SK-N-DZ (cell line): ENCODE measurements around the gene RPS6KL1.
A peak's percentile ranks its signal among the peaks of the same experiment; 100 is the strongest.

Experiments used
- DNase-seq: peaks from one replicate; pipeline ENCODE4 v3.0.0-alpha.2; 2015; ENCODE audit warnings: low spot score

The RPS6KL1 gene

GRCh38 chr14:74888164-74889158 lies 34.6 kb downstream of the RPS6KL1 start:
- DNase-seq = no peak

GRCh38 chr14:74886001-74886400 lies 37.1 kb downstream of the RPS6KL1 start:
- DNase-seq = no peak

DNA sequence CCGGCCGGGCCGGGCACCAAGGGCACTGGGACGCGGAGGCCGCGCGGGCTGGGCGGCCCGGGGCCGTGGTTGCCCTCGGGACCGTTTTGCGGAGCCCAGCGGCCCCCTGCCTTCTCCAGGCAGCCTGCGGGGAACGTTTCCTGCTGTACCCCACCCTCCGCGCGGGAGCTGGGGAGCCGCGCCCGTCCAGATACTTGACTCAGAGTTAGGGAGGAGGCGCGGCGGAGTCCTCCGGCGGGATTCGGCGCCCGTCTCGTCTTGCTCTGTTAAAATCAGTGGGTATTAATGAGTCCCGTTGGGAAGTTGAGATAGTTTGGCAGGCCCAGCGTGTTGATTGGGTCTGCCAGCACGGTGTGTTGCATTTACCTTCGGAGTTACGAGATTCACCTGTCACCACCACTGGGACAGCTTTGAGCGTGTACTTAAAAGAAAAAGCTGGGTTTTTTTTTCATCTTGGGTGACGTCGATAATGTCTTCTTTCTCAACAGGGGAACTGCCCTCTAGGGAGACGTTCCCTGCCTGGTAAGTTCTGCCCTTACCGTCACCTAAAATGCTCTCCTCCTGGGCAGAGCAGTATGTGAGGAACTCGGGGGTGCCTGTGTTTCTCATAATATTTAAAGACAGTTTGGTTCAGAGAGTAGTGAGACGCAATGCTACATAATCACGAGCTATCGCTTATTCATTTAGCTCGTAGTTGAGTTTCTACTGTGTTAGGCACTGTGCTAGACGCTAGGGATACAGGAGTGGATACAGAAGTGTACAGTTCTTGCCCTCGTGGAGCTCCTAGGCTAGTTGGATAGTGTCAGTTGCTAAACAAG lies 40.7 kb downstream of the RPS6KL1 start:
- no peak for DNase-seq

DNA sequence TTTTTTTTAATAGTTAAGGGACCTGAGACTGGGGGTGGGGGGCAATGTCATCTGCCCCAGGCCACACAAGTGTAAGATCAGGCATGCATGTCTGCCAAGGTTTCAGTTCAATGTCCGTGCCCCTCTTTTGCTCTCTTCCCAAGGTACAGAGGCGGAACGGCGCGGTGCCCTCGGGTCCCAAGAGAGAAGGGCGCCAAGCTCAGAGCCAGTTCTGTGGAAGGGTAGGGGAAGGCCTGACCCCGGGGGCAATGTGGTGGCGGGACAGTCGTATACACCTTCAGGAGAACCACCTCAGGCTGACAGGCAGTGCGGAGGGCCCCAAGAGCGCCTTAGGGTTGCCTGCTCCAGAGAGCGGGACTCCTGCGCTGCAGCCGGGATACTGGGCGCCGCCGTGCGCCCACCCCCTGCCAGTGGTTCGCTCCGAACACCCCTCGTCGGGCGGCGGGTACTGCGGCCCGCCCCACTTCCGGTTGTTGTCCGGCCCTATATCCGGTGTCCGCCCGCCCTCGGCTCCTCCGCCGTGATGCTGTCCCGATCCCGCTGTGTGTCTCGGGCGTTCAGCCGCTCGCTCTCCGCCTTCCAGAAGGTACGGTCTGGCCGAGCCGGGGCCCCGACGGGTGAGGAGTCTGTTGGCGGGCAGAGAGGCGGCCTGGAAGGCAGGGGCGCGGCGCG lies 41.5 kb downstream of the RPS6KL1 start, which contains the start of gene DLST:
Gene DLST, plus strand, starts transcription at position 486 of the 672 bp plus-strand sequence. Its CDS starts 38 bp downstream, at position 524.
- DNase-seq = peak; percentile 80

- no peak for DNase-seq
These were observed 43.5 kb downstream of the RPS6KL1 start for GRCh38 chr14:74879427-74880182.

DNA sequence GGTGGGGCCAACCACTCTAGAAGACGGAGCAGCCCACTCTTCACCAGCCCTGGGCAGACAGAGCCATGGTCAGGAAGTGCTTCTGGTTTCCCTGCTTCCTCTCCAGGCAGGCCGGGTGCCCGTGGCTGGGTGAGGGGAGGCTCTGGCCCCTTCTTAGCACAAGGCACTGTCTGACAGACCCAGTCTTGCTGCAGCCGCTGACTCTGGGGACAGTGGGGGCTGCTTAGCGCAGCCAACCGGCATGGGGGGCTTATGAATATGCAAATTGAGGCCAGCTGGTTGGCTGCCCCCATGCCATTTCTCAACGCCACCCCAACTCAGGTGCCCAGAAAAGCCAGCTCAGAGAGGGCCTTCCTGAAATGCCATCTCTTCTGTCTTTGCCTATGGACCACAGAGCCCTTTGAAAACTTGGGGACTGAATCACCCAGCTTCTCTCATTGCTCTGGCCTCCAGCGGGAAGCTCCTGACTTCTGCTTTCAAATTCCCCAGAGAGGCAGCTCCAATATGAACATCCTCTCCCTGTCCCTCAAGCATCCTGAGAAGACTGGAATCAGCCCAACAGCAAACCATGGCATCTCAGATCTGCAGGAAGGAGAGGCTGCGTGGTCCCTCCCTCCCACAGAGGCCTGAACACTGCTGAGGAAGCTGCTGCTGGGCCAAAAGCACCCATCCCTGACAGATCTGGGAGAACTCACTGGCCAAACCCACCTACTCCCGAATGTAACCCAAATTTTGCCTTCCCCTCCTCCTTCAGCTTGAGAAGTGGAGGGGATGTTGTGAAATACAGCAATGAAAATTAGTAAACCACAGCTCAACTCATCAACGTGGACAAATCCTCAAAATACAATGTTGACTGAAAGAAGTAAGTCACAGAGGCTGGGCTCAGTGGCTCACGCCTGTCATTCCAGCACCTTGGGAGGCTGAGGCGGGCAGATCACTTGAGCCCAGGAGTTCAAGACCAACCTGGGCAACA lies 46.8 kb downstream of the RPS6KL1 start, which contains the start of gene PROX2:
Gene PROX2, minus strand, starts transcription at position 205 of the 973 bp plus-strand sequence. CDS start 12,311 bp downstream, outside the sequence.
- DNase-seq = peak; percentile 12

GRCh38 chr14:74875204-74875603 lies 47.9 kb downstream of the RPS6KL1 start:
- no peak for DNase-seq

GRCh38 chr14:74871819-74872218 lies 51.2 kb downstream of the RPS6KL1 start:
- DNase-seq = no peak

- DNase-seq = no peak
These were observed 54.3 kb downstream of the RPS6KL1 start for GRCh38 chr14:74868739-74869138.

DNA sequence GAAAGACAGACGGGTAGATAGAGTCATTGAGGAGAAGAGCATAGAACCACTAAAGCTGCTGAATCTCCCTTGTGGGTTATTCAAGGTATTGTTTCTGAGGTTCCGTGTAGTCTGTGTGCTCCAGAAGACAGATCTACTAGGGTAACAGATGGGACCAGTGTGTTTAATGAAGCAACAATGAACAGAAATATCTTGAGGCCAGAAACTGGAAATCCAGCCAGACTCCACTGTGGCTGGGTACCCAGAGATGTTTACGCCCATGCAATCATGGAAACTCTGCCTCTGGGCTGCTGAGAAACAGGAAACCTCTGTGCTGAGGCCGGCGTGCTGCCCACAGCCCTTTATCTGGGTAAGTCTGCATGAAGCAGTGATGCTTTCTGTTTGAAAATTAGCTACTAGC lies 55.4 kb downstream of the RPS6KL1 start:
- DNase-seq = no peak

- DNase-seq = no peak
These were observed 56.2 kb downstream of the RPS6KL1 start for GRCh38 chr14:74866708-74867389.

DNA sequence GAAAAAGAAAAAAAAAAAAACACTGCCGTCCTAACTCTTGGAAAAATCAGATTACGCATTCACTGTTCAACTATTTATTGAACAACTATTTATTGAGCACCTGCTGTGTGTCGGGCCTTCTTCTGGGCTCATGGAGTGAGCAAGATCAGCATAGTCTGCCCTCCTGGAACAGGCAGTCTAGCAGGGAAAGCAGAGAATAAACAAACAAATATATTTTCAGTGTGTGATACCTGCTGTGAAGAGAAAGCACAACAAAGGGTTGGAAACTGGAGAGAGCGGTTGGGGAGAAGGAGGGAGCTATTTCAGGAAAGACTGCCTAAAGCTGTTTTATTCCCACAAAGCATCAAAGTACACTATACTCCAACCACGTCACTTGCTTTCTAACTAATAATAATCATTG lies 57.9 kb downstream of the RPS6KL1 start:
- no peak for DNase-seq

DNA sequence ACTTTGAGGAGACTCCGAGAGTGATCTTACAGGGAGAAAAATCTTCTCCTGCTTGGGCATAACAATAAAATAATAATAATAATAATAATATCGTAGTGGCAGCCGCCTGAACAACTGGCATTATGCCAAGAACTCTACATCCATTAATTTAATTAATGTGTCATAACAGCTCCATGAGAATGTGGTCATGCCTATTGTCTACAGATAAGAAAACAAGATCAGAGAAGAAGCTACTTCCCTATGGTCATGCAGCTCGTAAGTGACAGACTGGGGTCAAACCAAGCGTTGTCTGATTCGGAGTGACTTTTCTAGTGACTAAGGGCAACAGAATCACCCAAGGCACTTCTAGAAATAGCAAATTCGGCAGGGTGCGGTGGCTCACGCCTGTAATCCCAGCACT lies 58.9 kb downstream of the RPS6KL1 start:
- no peak for DNase-seq

DNA sequence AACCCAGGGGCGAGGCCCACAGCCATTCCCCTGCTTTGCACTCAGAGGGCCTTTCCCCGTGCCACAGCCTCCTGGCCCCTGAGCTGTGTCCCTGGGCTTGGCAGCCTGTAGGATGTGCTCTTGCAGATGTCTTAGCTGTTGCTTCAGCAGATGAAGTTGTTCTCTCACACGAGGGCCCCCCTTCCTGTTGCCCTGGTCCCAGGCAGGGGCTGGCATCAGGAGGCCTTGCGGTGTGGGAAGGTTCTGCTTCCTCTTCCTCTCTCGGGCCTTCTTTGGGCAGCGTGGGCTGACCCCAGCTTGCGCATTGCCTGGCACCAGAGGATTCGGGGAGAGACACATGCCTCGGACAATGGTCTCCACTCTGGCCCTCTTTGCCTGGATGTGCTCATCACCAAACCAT lies 59.8 kb downstream of the RPS6KL1 start:
- DNase-seq = no peak

DNA sequence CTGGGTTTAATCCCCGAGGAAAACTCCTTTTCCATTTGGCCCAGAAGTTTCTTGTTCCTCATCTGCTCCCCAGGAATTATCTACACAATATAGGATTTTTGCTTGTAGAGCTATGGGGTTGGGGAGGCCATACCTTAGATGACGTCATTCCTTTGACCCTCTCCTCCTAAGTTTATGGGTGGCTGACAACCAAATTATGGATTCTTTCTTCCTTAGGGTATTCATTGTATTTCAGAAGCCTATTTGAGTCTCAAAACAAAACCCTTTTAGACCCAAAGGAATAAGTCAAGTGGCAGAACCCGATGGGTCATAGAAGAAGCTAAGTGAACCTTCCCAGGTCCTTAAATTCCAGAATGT lies 61.3 kb downstream of the RPS6KL1 start:
- no peak for DNase-seq

GRCh38 chr14:74860899-74861733 lies 61.9 kb downstream of the RPS6KL1 start:
- DNase-seq = peak; percentile 78

- DNase-seq = no peak
These were observed 63.1 kb downstream of the RPS6KL1 start for GRCh38 chr14:74859757-74860552.
